ENCODE results near the gene OSBPL10.
"Not testable (repeated sequence)": the region's sequence is repeated elsewhere in the genome, so short reads cannot be mapped to it uniquely, and the experiment has no call there.

The OSBPL10 gene

GRCh38 chr3:31808143-31808720 is 172.8 kb downstream of the OSBPL10 start:
- no peak for DNase-seq (ENCODE audit: low spot score)

- DNase-seq (ENCODE audit: low spot score), result no peak
Observed at GRCh38 chr3:31804251-31805051, 176.6 kb downstream of the OSBPL10 start.

DNA sequence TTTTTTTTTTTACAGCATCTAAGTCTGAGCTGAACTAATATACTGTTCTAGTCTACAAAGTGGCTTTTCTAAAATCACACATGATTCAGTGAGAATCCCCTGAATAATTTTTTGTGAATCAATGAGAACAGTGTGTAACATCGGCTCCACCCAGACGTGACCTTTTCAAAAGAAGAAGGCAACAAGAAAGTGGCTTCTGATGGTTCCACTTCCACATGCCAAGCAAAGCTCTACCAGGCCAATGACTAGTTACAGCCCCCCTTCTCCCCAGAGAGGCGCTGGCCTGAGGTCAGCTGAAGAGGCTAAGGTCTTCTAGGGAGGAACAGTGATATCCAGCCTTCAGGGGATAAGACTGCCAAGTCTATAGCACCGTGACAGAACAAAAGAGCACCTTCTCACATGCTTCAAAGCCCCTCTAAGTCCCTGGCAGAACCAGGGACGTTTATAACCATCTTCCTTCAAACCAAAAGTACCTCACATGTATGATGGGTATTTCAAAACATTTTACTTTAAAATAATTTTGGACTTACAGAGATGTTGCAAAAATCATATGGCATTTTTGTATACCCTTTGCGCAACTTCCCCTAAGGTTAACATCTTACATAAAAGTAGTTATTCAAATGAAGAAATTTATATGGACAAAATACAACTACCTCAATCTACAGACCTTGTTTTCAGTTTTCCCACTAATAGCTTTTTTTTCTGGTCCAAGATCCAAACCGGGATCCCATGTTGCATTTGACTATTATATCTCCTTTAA is 177.9 kb downstream of the OSBPL10 start:
- no peak for DNase-seq (ENCODE audit: low spot score)

DNA sequence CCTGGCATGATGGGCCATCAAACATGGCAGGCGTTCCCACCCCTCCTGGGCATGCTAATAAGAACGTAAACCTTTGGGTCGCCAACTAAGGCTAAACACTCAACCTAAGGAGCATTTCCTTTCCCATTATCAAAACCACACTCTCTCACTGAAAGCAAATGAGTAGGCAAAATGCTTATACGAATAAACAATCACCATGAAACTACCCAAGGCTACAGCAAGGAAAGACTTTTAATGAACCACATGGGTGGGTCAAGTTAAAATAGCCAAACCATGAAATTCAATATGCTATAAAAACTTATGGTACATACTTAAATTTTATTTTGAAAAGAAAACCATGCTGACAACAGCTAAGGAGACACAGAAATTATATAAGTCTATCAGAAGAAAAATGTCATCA is 180.6 kb downstream of the OSBPL10 start:
- no peak for DNase-seq (ENCODE audit: low spot score)

GRCh38 chr3:31798840-31799239 is 182.2 kb downstream of the OSBPL10 start:
- DNase-seq (ENCODE audit: low spot score), result no peak

GRCh38 chr3:31793821-31794220 is 187.2 kb downstream of the OSBPL10 start:
- DNase-seq (ENCODE audit: low spot score), result no peak

DNA sequence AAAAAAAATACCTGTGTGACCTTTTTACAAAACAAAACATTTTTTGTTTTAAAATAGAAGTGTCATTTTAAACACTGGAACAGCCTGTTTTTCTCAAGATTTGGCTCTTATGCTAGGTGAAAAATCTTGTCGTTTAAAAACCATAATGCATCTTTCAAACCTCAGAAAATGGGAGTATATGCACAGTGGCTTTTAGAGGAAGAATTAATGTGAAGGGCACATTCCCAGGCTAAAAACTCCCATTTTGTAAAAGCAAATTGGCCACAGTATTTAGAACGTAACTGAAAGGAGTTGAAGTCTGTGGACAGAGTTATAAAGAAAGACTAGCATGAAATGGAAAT is 190.0 kb downstream of the OSBPL10 start:
- DNase-seq (ENCODE audit: low spot score), result no peak

GRCh38 chr3:31790193-31791089 is 190.6 kb downstream of the OSBPL10 start:
- DNase-seq (ENCODE audit: low spot score), result no peak

- no peak for DNase-seq (ENCODE audit: low spot score)
Observed at GRCh38 chr3:31789429-31789828, 191.6 kb downstream of the OSBPL10 start.

DNA sequence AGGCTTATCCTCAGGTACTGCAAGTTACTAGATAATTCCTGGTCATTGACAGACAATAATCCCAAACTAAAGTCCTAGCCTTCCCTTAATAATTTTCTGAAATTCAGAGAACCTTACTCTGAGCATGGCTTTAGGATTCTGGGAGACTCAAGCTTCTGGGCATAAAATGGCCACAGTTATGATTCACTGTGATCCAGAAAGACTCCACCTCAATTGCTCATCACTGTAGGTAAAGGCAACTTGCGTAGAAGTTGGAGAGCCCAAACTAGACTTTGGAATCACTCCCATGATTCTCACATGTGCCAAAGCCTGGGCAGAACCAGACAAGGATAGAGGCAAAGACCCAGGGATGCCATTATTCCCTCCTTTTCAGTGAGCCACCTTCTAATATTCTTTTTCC is 195.3 kb downstream of the OSBPL10 start:
- DNase-seq (ENCODE audit: low spot score), result no peak

DNA sequence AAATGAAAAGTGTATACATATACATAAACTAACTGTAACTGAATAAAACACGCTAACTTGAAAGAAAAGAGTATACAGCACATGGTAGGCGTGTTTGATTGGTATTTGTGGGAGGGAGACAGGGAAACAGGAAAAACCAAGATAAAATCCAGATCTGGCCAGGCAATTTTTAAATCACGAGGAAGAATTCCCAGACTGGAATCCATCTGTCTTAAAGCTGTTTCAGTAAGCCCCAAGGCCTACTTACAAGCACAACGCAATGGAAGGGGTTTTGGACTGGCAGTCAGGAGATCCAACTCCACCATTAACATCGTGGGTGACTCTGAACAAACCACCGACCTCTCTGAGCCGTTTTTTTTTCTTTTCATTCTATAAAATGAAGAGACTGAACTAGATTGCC is 195.8 kb downstream of the OSBPL10 start:
- no peak for DNase-seq (ENCODE audit: low spot score)

GRCh38 chr3:31783851-31784250 is 197.2 kb downstream of the OSBPL10 start:
- DNase-seq (ENCODE audit: low spot score), result not testable (repeated sequence)

DNA sequence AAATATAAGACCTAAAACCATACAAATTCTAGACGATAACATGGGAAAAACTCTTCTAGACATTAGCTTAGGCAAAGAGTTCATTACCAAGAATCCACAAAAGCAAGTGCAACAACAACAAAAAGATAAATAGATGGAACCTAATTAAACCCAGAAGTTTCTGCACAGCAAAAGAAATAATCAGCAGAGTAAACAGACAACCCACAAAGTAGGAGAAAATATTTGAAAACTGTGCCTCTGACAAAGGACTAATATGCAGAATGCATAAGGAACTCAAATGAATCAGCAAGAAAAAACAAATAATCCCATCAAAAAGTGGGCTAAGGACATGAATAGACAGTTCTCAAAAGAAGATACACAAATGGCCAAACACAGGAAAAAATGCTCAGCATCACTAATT is 198.8 kb downstream of the OSBPL10 start:
- not testable (repeated sequence) for DNase-seq (ENCODE audit: low spot score)

- DNase-seq (ENCODE audit: low spot score), result no peak
Observed at GRCh38 chr3:31779514-31779913, 201.5 kb downstream of the OSBPL10 start.

GRCh38 chr3:31777887-31778286 is 203.2 kb downstream of the OSBPL10 start:
- DNase-seq (ENCODE audit: low spot score), result no peak

DNA sequence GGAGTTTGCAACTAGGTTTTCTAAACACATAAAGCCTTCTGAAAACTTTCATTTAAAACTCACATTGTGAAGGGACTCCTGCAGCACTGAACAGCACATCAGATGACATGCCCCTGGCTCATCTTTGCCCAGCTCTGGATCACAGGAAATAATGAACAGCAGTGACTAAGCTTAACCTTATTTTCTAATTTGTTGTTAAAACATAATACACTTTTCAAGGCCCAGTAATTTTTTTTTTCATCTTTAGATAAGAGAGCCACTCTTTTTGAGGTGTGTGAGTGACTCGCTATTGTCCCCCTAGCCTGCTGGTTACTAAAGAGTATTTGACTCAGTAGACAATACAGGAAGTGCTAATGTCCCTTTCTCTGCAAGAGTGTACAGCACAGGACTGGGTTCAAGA is 204.0 kb downstream of the OSBPL10 start:
- no peak for DNase-seq (ENCODE audit: low spot score)

DNA sequence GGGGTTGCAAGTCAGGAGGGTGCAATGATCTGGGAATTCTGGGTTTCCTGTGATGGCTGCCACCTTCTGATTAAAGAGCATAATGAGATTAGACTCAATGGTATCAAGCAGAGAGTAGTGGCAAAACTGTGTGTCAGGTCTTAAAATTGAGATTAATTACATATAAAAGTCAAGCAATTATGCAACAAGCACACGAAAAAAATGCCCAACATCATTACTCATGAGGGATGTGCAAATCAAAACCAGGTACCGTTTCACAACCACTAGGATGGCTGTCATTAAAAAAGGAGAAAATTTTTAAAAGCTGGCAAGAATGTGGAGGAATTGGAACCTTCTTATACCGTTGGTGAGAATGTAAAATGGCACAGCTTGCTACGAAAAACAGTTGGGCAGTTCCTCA is 205.0 kb downstream of the OSBPL10 start:
- DNase-seq (ENCODE audit: low spot score), result no peak

DNA sequence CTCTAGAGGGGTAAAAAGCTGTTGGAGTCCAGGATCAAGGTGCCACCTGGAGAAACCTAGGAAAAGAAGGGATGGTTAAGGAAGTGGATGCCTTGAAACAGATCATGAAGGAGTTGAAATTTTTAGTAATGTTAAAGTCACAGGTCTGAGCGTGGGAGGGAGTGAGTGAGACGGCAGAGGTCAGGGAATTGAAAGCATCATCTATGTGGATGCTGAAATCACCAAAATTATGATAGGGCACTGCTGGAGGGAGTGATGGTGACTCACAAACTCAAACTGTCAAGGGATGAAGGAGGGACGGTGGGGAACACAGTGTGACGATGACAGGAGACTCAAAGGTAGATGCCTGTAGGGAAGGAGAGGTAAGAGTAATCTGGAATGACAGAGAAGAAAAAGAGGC is 205.7 kb downstream of the OSBPL10 start:
- no peak for DNase-seq (ENCODE audit: low spot score)

- no peak for DNase-seq (ENCODE audit: low spot score)
Observed at GRCh38 chr3:31772758-31773473, 208.1 kb downstream of the OSBPL10 start.

DNA sequence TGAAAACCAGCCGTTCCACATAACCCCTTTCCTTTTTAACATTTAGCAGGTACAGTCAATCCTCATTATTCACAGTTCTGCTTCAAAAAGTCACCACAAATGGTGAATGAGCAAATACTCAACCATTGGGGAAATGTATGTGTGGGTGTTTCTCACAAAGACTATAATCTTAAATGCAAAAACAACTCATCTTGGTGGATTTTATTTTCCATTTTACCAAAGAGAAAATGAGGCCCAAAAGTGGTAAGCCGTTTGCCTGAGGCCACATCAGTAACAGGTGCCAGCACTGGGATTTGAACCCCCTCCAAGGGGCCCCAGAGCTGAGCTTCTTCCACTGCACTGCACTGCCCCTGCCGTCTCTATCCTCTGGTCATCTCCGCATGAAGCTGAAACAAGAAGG is 208.8 kb downstream of the OSBPL10 start:
- DNase-seq (ENCODE audit: low spot score), result no peak

DNA sequence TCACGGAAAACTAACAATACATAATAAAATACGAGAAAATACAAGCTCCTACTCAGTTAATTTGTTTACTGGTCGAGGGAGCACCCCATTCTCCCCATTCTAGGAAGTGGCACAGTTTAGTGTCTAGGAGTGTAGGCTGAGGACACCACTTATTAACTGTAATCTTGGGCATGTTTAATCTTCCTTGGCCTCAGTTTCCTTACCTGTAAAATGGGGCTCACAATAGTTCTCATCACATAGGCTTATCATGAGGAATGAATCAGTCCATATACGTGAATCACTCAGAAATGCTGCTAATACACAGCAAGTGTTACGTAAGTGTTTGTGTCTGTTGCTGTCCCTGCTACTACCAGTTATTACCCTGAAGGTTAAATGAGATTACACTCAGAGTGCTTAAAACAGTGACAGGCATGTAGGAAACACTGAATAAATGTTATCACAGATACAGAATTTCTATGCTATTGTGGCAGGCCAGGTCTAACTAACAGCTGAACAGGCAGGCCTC is 210.2 kb downstream of the OSBPL10 start:
- DNase-seq (ENCODE audit: low spot score), result no peak
